ENCODE results near the gene ASB9.

The ASB9 gene

DNA sequence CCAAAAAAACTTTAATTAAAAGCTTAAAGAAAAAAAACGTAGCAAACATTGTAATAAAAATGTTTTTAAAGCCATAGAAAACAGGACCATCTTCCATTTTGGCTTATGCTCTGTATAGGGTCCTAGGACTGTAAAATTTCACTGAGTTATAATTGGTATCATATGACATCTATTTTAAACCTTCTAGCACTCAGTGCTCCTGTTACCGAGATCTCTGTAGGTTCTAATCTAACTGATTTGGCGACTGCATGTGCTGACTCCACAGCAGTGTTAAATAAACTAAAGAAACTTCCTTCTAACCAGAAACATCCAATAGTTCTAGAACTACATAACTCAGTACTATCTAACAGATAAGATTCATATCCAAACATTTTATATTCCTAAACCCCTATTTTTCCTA lies 45.6 kb upstream of the ASB9 start, which contains the start of gene ASB11:
Gene ASB11 (minus strand): TSS at position 132 of the 400 bp plus-strand sequence. CDS start 35 bp downstream, at position 97.
- POLR2A ChIA-PET, result no interaction called here
- CTCF ChIA-PET, result interaction anchor here (0.6 to 0.8 kb wide), 2 partner anchors 9 kb away, joined by 3 read pairs; no protein-coding TSS in a partner anchor
- H3K4me1 ChIP-seq (ENCODE audit: control insufficient read depth, insufficient read depth, low read length), result no peaks in the 10 kb centered on the region

DNA sequence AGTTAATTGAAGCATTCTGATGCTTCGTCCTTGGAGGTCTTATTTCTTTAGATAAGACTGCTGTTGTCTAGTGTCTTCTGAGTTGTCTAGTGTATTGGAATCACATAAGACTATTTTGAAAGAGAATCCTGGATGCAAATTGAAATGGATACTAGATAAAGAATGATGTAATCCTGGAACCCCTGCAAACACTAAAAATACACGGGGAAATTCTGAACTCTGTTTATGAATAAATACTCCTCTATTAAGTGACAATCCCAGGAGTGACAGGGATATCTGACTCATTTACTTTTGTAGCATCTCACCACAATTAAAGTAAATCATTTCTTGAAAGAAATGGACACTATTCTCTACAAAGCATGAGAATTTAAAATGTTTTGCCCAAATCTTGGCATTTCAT lies 44.6 kb upstream of the ASB9 start:
- Histone ChIP-seq H3K9me3 (ENCODE audit: control insufficient read depth, insufficient read depth, low read depth, low read length) (no peaks in the 10 kb centered on the region), H3K27ac (ENCODE audit: extremely low read depth, low read depth, low read length) (no peak overlapping the region), H3K4me1 (ENCODE audit: control insufficient read depth, insufficient read depth, low read length) (no peaks in the 10 kb centered on the region), H3K36me3 (ENCODE audit: control insufficient read depth in 2 of 2, insufficient read depth in 1 of 2, low read length in 2 of 2) (no peaks in the 10 kb centered on the region), H3K4me3 (ENCODE audit: low read depth, low read length) (no peak overlapping the region)
- TF ChIP-seq ZNF510 (tag by site-specific recombination; IDR thresholded peaks at IDR 0.05; ENCODE audit: insufficient replicate concordance) (no peak), ZNF776 (tag by site-specific recombination; IDR thresholded peaks at IDR 0.05; ENCODE audit: borderline replicate concordance) (no peak), ZFHX2 (tag by site-specific recombination; conservative IDR thresholded peaks at IDR 0.05) (no peak), ZNF23 (tag by site-specific recombination; IDR thresholded peaks at IDR 0.05; ENCODE audit: borderline replicate concordance) (no peak), ZBTB7A (tag by site-specific recombination; IDR thresholded peaks at IDR 0.05; ENCODE audit: low read depth) (no peak), ZNF571 (tag by site-specific recombination; IDR thresholded peaks at IDR 0.05) (no peak)
- TF ChIP-seq, protein P1, sequence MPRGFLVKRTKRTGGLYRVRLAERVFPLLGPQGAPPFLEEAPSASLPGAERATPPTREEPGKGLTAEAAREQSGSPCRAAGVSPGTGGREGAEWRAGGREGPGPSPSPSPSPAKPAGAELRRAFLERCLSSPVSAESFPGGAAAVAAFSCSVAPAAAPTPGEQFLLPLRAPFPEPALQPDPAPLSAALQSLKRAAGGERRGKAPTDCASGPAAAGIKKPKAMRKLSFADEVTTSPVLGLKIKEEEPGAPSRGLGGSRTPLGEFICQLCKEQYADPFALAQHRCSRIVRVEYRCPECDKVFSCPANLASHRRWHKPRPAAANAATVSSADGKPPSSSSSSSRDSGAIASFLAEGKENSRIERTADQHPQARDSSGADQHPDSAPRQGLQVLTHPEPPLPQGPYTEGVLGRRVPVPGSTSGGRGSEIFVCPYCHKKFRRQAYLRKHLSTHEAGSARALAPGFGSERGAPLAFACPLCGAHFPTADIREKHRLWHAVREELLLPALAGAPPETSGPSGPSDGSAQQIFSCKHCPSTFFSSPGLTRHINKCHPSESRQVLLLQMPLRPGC (tag by site-specific recombination; IDR thresholded peaks at IDR 0.05), result no peak
- TF ChIP-seq, protein P2, sequence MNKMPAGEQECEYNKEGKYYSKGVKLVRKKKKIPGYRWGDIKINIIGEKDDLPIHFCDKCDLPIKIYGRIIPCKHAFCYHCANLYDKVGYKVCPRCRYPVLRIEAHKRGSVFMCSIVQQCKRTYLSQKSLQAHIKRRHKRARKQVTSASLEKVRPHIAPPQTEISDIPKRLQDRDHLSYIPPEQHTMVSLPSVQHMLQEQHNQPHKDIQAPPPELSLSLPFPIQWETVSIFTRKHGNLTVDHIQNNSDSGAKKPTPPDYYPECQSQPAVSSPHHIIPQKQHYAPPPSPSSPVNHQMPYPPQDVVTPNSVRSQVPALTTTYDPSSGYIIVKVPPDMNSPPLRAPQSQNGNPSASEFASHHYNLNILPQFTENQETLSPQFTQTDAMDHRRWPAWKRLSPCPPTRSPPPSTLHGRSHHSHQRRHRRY (tag by site-specific recombination; IDR thresholded peaks at IDR 0.05), result no peak
- TF ChIP-seq, protein P3, sequence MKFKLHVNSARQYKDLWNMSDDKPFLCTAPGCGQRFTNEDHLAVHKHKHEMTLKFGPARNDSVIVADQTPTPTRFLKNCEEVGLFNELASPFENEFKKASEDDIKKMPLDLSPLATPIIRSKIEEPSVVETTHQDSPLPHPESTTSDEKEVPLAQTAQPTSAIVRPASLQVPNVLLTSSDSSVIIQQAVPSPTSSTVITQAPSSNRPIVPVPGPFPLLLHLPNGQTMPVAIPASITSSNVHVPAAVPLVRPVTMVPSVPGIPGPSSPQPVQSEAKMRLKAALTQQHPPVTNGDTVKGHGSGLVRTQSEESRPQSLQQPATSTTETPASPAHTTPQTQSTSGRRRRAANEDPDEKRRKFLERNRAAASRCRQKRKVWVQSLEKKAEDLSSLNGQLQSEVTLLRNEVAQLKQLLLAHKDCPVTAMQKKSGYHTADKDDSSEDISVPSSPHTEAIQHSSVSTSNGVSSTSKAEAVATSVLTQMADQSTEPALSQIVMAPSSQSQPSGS (tag by site-specific recombination; IDR thresholded peaks at IDR 0.05; ENCODE audit: low read depth), result peak; percentile 37; the same call in 1 of the 2 replicates
- POLR2A ChIA-PET, result no interaction called here
- CTCF ChIA-PET, result interaction anchor here (0.9 kb wide), 1 partner anchor 14 kb away, joined by 3 read pairs; no protein-coding TSS in a partner anchor

More for the DNA sequence above, 45.6 kb upstream of the ASB9 start, which contains the start of gene ASB11:
- Histone ChIP-seq H3K9me3 (ENCODE audit: control insufficient read depth, insufficient read depth, low read depth, low read length) (no peaks in the 10 kb centered on the region), H3K27ac (ENCODE audit: extremely low read depth, low read depth, low read length) (no peak within 1 kb of the TSS), H3K4me3 (ENCODE audit: low read depth, low read length) (no peak within 1 kb of the TSS), H3K36me3 (ENCODE audit: control insufficient read depth in 2 of 2, insufficient read depth in 1 of 2, low read length in 2 of 2) (peaks cover 0 to 4% of the 10 kb centered on the region in 2 experiments; a peak in 1 of 3 replicates)
- peak; percentile 87 for TF ChIP-seq ZNF664 (tag by site-specific recombination; IDR thresholded peaks at IDR 0.05)
- TF ChIP-seq, protein P4, sequence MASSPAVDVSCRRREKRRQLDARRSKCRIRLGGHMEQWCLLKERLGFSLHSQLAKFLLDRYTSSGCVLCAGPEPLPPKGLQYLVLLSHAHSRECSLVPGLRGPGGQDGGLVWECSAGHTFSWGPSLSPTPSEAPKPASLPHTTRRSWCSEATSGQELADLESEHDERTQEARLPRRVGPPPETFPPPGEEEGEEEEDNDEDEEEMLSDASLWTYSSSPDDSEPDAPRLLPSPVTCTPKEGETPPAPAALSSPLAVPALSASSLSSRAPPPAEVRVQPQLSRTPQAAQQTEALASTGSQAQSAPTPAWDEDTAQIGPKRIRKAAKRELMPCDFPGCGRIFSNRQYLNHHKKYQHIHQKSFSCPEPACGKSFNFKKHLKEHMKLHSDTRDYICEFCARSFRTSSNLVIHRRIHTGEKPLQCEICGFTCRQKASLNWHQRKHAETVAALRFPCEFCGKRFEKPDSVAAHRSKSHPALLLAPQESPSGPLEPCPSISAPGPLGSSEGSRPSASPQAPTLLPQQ (tag by site-specific recombination; IDR thresholded peaks at IDR 0.05), result no peak

DNA sequence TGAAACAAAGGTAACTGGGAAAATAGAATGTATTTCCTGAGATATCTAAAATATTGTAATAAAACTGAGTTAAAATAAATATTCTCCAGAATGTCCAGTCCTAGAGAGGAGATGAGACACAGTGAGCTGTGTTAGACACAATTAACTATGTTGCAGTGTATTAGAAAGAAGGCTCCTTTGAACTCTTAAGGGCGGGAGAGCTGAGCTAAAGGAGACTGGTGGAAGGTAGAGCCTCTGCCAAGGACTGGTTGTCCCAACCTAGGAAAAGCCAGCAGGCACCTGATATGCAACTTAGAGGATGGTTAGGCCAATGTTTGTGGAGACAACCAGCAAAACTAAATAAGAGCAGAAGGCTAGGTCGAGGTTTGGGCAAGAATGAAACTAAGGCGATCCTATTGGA lies 41.2 kb upstream of the ASB9 start:
- Histone ChIP-seq H3K9me3 (ENCODE audit: control insufficient read depth, insufficient read depth, low read depth, low read length) (no peaks in the 10 kb centered on the region), H3K27ac (ENCODE audit: extremely low read depth, low read depth, low read length) (no peak overlapping the region), H3K4me1 (ENCODE audit: control insufficient read depth, insufficient read depth, low read length) (no peaks in the 10 kb centered on the region), H3K4me3 (ENCODE audit: low read depth, low read length) (no peak overlapping the region), H3K36me3 (ENCODE audit: control insufficient read depth in 2 of 2, insufficient read depth in 1 of 2, low read length in 2 of 2) (no peaks in the 10 kb centered on the region)
- TF ChIP-seq ZNF133 (tag by site-specific recombination; IDR thresholded peaks at IDR 0.05) (no peak), ZBTB20 (tag by site-specific recombination; IDR thresholded peaks at IDR 0.05) (peak; percentile 41; the same call in 1 of the 2 replicates)
- CTCF ChIA-PET, result interaction anchor here (0.6 to 1.9 kb wide), 5 partner anchors 9 to 1272 kb away, joined by 3 to 9 read pairs (median 3); no protein-coding TSS in a partner anchor
- POLR2A ChIA-PET, result no interaction called here
